ENCODE measurements around the gene PTPRD.

DNA sequence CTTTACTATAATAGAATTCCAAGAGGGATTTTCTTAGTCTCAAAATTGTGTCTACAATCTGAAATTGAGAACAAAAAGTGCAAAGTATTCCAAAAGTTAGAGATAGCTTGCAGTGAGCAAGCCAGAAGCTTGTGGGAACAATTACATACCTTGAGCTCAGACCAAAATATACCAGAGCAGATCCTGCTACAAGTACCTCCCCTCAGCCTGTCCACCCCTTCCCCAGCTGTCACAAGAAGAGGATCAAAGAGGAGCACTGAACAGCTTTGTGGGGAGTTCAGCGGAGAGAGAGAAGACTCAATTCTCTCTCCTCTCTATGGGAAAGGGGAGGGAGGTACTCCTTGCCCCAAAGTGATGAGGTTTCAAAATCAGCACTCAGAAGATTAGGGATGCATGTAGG lies 1944.1 kb downstream of the PTPRD start:
- no peak for TF ChIP-seq ZBTB43 (CRISPR knock-in tag; IDR thresholded peaks at IDR 0.05)
- no peak for TF ChIP-seq ZFP1 (CRISPR knock-in tag; IDR thresholded peaks at IDR 0.05)
- TF ChIP-seq, protein P1, sequence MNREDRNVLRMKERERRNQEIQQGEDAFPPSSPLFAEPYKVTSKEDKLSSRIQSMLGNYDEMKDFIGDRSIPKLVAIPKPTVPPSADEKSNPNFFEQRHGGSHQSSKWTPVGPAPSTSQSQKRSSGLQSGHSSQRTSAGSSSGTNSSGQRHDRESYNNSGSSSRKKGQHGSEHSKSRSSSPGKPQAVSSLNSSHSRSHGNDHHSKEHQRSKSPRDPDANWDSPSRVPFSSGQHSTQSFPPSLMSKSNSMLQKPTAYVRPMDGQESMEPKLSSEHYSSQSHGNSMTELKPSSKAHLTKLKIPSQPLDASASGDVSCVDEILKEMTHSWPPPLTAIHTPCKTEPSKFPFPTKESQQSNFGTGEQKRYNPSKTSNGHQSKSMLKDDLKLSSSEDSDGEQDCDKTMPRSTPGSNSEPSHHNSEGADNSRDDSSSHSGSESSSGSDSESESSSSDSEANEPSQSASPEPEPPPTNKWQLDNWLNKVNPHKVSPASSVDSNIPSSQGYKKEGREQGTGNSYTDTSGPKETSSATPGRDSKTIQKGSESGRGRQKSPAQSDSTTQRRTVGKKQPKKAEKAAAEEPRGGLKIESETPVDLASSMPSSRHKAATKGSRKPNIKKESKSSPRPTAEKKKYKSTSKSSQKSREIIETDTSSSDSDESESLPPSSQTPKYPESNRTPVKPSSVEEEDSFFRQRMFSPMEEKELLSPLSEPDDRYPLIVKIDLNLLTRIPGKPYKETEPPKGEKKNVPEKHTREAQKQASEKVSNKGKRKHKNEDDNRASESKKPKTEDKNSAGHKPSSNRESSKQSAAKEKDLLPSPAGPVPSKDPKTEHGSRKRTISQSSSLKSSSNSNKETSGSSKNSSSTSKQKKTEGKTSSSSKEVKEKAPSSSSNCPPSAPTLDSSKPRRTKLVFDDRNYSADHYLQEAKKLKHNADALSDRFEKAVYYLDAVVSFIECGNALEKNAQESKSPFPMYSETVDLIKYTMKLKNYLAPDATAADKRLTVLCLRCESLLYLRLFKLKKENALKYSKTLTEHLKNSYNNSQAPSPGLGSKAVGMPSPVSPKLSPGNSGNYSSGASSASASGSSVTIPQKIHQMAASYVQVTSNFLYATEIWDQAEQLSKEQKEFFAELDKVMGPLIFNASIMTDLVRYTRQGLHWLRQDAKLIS (CRISPR knock-in tag; IDR thresholded peaks at IDR 0.05) = no peak
- TF ChIP-seq MXI1 (IDR thresholded peaks at IDR 0.05; ENCODE audit: low read depth, low read length) = no peak
- no peak for TF ChIP-seq ZNF124 (CRISPR knock-in tag; IDR thresholded peaks at IDR 0.05)
- TF ChIP-seq, protein P2, sequence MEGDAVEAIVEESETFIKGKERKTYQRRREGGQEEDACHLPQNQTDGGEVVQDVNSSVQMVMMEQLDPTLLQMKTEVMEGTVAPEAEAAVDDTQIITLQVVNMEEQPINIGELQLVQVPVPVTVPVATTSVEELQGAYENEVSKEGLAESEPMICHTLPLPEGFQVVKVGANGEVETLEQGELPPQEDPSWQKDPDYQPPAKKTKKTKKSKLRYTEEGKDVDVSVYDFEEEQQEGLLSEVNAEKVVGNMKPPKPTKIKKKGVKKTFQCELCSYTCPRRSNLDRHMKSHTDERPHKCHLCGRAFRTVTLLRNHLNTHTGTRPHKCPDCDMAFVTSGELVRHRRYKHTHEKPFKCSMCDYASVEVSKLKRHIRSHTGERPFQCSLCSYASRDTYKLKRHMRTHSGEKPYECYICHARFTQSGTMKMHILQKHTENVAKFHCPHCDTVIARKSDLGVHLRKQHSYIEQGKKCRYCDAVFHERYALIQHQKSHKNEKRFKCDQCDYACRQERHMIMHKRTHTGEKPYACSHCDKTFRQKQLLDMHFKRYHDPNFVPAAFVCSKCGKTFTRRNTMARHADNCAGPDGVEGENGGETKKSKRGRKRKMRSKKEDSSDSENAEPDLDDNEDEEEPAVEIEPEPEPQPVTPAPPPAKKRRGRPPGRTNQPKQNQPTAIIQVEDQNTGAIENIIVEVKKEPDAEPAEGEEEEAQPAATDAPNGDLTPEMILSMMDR (IDR thresholded peaks at IDR 0.05 in 2 of 3, conservative IDR thresholded peaks at IDR 0.05 in 1 of 3; ENCODE audit: insufficient read depth in 2 of 3, low read depth in 1 of 3, low read length in 3 of 3) = no peak
- no peak for TF ChIP-seq JUN (IDR thresholded peaks at IDR 0.05; ENCODE audit: borderline replicate concordance, low read depth, low read length)
- no peak for TF ChIP-seq JUN (CRISPR knock-in tag; IDR thresholded peaks at IDR 0.05; ENCODE audit: borderline replicate concordance)
- TF ChIP-seq ZNF436 (CRISPR knock-in tag; IDR thresholded peaks at IDR 0.05) = no peak
- TF ChIP-seq FOXA1 (IDR thresholded peaks at IDR 0.05; ENCODE audit: borderline replicate concordance) = no peak
